ENCODE data around the gene OR14I1.

Gene OR14I1

DNA sequence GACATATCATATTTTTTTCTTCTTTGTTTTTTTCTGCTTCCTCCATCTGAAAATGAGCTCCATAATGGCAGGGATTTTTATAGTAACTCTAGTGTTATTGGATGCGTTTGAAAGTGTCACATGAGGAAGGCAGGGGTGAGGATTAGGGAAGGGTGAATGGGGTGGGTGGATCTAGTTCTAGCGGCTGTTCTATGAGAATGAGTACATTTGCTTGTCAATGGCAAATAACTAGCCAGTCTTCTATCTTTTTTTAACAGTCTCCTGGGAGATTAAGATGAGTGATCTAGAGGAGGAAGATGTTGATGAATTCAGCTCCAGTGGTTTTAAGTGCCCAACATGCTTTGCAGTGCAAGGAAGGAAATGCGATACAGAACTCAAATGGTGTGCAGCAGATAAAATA is 5.8 kb downstream of the OR14I1 start:
- H3K4me3 ChIP-seq (ENCODE audit: low read length), result no peak overlapping the region
- H2BK120ac ChIP-seq (ENCODE audit: low read depth, low read length), result no peak overlapping the region
- no peak overlapping the region for H2AK5ac ChIP-seq (ENCODE audit: low read length)
- no peak overlapping the region for H3K4me2 ChIP-seq (ENCODE audit: low read length)
- no peaks in the 10 kb centered on the region for H3K27me3 ChIP-seq (ENCODE audit: insufficient read depth, low read length, poor library complexity)
- H3K18ac ChIP-seq (ENCODE audit: low read length), result no peak overlapping the region
- no peaks in the 10 kb centered on the region for H3K36me3 ChIP-seq (ENCODE audit: control insufficient read depth, insufficient read depth, low read length)
- no peak overlapping the region for H2BK15ac ChIP-seq (replicated peaks; ENCODE audit: low read depth)
- H4K8ac ChIP-seq (ENCODE audit: low read depth, low read length), result no peak overlapping the region
- no peak overlapping the region for H3K27ac ChIP-seq (ENCODE audit: low read depth, low read length)
- no peak overlapping the region for H3K56ac ChIP-seq (ENCODE audit: low read length)
- H4K5ac ChIP-seq (ENCODE audit: low read length), result no peak overlapping the region
- no peak overlapping the region for H2BK5ac ChIP-seq (ENCODE audit: low read length)
- H3K79me2 ChIP-seq (ENCODE audit: control insufficient read depth, insufficient read depth, low read length), result no peaks in the 10 kb centered on the region
- H3K79me1 ChIP-seq (ENCODE audit: low read length), result no peaks in the 10 kb centered on the region
- no peaks in the 10 kb centered on the region for H3K4me1 ChIP-seq (ENCODE audit: control insufficient read depth, low read depth, low read length)
- WGBS (ENCODE audit: extremely low coverage, insufficient coverage, low lambda C conversion rate), result no CpG with 5 or more reads among the region's 3 CpGs
- H3K23ac ChIP-seq (ENCODE audit: low read length), result no peak overlapping the region
- H3K4ac ChIP-seq (ENCODE audit: low read depth, low read length), result no peak overlapping the region
- no peak for DNase-seq
- no peak overlapping the region for H3K9ac ChIP-seq (ENCODE audit: low read length)

DNA sequence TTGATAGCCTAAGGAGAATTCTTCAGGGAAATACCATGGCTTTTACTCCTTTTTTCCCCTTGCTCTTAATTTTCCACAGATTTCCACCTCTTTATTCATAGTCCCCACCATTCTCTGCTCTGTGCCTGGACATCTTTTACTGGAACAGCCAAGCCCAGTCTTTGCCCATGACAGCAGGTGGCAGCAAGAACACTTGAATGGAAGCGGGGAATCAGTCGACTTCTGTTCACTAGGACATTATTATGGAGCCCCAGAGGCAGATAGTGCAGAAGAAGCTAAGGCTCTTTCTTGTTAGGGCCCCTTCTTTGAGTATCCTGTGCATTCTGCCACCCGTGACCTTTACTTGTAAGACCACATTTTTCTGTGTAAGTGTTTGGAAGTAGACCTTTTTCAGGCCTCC is 6.3 kb downstream of the OR14I1 start:
- Histone ChIP-seq H3K4me1 (ENCODE audit: control insufficient read depth, low read depth, low read length) (no peaks in the 10 kb centered on the region), H2BK5ac (ENCODE audit: low read length) (no peak overlapping the region), H4K5ac (ENCODE audit: low read length) (no peak overlapping the region), H3K4me2 (ENCODE audit: low read length) (no peak overlapping the region), H3K18ac (ENCODE audit: low read length) (no peak overlapping the region), H3K36me3 (ENCODE audit: control insufficient read depth, insufficient read depth, low read length) (no peaks in the 10 kb centered on the region), H3K79me1 (ENCODE audit: low read length) (no peaks in the 10 kb centered on the region), H2BK120ac (ENCODE audit: low read depth, low read length) (no peak overlapping the region), H3K9ac (ENCODE audit: low read length) (no peak overlapping the region), H3K4me3 (ENCODE audit: low read length) (no peak overlapping the region), H3K56ac (ENCODE audit: low read length) (no peak overlapping the region), H3K27me3 (ENCODE audit: insufficient read depth, low read length, poor library complexity) (no peaks in the 10 kb centered on the region), H2AK5ac (ENCODE audit: low read length) (no peak overlapping the region), H2BK15ac (replicated peaks; ENCODE audit: low read depth) (no peak overlapping the region), H3K4ac (ENCODE audit: low read depth, low read length) (no peak overlapping the region), H3K79me2 (ENCODE audit: control insufficient read depth, insufficient read depth, low read length) (no peaks in the 10 kb centered on the region), H3K27ac (ENCODE audit: low read depth, low read length) (no peak overlapping the region), H3K23ac (ENCODE audit: low read length) (no peak overlapping the region), H4K8ac (ENCODE audit: low read depth, low read length) (no peak overlapping the region)
- DNase-seq, result no peak
- WGBS (ENCODE audit: extremely low coverage, insufficient coverage, low lambda C conversion rate), result no CpG with 5 or more reads among the region's 3 CpGs

DNA sequence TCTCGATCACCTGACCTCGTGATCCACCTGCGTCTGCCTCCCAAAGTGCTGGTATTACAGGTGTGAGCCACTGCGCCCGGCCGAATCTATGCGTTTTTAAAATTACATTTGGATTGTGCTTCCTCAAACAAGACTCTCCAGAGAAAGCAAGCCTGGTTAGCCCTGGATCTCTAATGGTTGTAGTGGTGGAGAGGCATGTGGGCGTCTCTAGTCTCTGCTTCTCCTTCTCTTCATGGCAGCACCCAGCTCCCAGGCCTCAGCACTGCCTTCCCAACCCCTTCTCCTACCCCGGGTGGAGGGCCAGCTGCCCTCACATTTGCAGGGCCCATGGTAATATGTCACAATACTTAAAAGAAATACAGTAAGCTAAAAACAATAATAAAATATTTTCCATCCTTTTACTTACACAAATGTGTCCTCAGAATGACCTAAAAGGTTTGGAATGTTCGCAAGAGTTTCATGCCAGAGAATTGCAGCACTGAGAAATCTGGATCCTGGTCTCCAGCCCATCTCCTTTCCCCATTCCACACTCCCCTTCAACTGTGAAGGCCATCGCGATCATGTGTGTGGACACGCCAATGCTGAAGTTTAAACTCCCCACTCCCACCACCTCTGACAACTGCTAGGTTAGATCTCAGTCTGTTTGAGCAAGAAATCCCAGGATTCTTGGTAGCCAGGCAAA is 7.0 kb downstream of the OR14I1 start:
- WGBS (ENCODE audit: extremely low coverage, insufficient coverage, low lambda C conversion rate), result no CpG with 5 or more reads among the region's 13 CpGs
- no peaks in the 10 kb centered on the region for H3K27me3 ChIP-seq (ENCODE audit: insufficient read depth, low read length, poor library complexity)
- no peak overlapping the region for H4K8ac ChIP-seq (ENCODE audit: low read depth, low read length)
- no peak overlapping the region for H2BK5ac ChIP-seq (ENCODE audit: low read length)
- no peak overlapping the region for H4K5ac ChIP-seq (ENCODE audit: low read length)
- H3K27ac ChIP-seq (ENCODE audit: low read depth, low read length), result no peak overlapping the region
- no peak overlapping the region for H2BK120ac ChIP-seq (ENCODE audit: low read depth, low read length)
- H3K23ac ChIP-seq (ENCODE audit: low read length), result no peak overlapping the region
- no peak overlapping the region for H3K4me2 ChIP-seq (ENCODE audit: low read length)
- no peak for DNase-seq
- no peak overlapping the region for H2AK5ac ChIP-seq (ENCODE audit: low read length)
- H3K4me1 ChIP-seq (ENCODE audit: control insufficient read depth, low read depth, low read length), result no peaks in the 10 kb centered on the region
- no peak overlapping the region for H3K4me3 ChIP-seq (ENCODE audit: low read length)
- no peak overlapping the region for H2BK15ac ChIP-seq (replicated peaks; ENCODE audit: low read depth)
- no peaks in the 10 kb centered on the region for H3K79me2 ChIP-seq (ENCODE audit: control insufficient read depth, insufficient read depth, low read length)
- H3K9ac ChIP-seq (ENCODE audit: low read length), result no peak overlapping the region
- no peaks in the 10 kb centered on the region for H3K79me1 ChIP-seq (ENCODE audit: low read length)
- H3K56ac ChIP-seq (ENCODE audit: low read length), result no peak overlapping the region
- no peaks in the 10 kb centered on the region for H3K36me3 ChIP-seq (ENCODE audit: control insufficient read depth, insufficient read depth, low read length)
- H3K4ac ChIP-seq (ENCODE audit: low read depth, low read length), result no peak overlapping the region
- H3K18ac ChIP-seq (ENCODE audit: low read length), result no peak overlapping the region

DNA sequence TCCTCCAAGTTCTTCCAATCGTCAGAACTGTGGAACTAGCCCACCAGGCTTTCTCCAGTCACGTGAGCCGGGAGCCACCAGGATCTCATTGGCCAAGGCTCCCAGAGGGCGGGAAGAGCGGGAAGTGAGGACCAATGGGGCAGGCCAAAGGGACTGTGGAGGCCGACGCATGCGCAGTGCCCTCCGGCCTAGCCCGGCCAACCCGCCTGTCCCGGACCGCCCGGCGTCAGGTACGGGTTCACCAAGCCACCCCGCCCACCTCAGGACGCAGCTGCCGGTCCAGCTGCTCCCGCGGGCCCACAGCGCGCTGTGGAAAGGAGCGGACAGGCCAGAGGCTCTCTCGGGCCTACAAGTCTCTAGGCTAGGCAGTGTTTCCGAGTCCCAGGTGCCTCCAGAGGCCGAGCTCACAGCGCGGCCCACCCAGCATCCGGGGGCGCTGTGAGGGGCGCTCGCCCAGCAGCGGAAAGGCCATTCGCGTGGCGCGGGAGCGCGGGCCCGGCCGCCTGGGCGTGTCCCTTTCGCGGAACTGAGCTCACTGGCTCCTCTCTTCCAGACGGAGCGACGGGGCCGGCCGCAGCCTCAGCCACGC is 10.9 kb downstream of the OR14I1 start:
- Histone ChIP-seq H2BK5ac (ENCODE audit: low read length) (no peak overlapping the region), H3K27ac (ENCODE audit: low read depth, low read length) (no peak overlapping the region), H3K79me2 (ENCODE audit: control insufficient read depth, insufficient read depth, low read length) (no peaks in the 10 kb centered on the region), H3K36me3 (ENCODE audit: control insufficient read depth, insufficient read depth, low read length) (no peaks in the 10 kb centered on the region), H3K18ac (ENCODE audit: low read length) (no peak overlapping the region), H3K79me1 (ENCODE audit: low read length) (no peaks in the 10 kb centered on the region), H2BK120ac (ENCODE audit: low read depth, low read length) (no peak overlapping the region), H3K4me1 (ENCODE audit: control insufficient read depth, low read depth, low read length) (no peaks in the 10 kb centered on the region), H4K5ac (ENCODE audit: low read length) (no peak overlapping the region), H3K27me3 (ENCODE audit: insufficient read depth, low read length, poor library complexity) (no peaks in the 10 kb centered on the region), H3K4me2 (ENCODE audit: low read length) (no peak overlapping the region), H2AK5ac (ENCODE audit: low read length) (no peak overlapping the region), H3K56ac (ENCODE audit: low read length) (no peak overlapping the region), H3K23ac (ENCODE audit: low read length) (no peak overlapping the region), H3K4me3 (ENCODE audit: low read length) (no peak overlapping the region), H3K4ac (ENCODE audit: low read depth, low read length) (no peak overlapping the region), H4K8ac (ENCODE audit: low read depth, low read length) (no peak overlapping the region), H3K9ac (ENCODE audit: low read length) (no peak overlapping the region), H2BK15ac (replicated peaks; ENCODE audit: low read depth) (no peak overlapping the region)
- no CpG with 5 or more reads among the region's 51 CpGs for WGBS (ENCODE audit: extremely low coverage, insufficient coverage, low lambda C conversion rate)
- no peak for DNase-seq

DNA sequence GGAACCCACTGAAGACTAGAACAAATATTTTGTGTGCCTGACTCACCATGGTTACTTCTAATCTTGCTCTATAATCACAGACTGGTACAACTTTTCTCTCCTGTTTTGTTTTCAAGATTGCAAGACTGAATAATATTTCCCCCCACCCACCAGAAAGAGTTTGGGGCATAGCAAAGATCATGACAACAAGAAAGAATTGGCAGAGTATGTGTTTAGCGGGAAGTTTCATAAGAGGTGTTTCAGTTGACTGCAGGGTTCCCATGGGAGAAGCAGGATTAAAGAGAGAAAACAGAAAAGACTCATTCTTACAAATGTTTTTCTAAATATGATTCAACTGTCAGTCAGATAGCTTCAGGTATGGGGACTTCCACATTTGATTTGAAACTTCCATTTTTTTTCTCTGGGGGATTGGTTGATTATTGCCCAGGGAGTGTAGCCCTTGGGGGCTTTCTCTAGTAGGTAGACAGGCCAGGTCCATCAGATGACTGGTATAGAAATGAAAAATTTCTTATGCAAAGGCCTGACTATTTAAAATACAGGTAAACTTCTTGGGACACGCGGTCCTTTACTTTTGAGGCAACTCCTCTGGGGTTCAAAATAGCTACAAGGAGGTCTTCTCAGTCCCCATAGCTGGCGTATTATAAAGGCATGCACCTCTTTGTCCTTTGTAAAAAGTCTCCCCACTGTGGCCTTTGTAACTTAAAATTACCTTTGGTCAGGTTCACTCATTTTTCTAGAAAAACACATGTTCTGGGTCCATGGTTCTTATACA is 13.9 kb downstream of the OR14I1 start:
- no CpG with 5 or more reads among the region's 4 CpGs for WGBS (ENCODE audit: extremely low coverage, insufficient coverage, low lambda C conversion rate)
- no peaks in the 10 kb centered on the region for H3K4me1 ChIP-seq (ENCODE audit: control insufficient read depth, low read depth, low read length)

More for the DNA sequence above, 13.9 kb downstream of the OR14I1 start:
- Histone ChIP-seq H3K18ac (ENCODE audit: low read length) (no peak overlapping the region), H4K5ac (ENCODE audit: low read length) (no peak overlapping the region), H2AK5ac (ENCODE audit: low read length) (no peak overlapping the region), H3K4me3 (ENCODE audit: low read length) (no peak overlapping the region), H3K27me3 (ENCODE audit: insufficient read depth, low read length, poor library complexity) (no peaks in the 10 kb centered on the region), H3K79me2 (ENCODE audit: control insufficient read depth, insufficient read depth, low read length) (no peaks in the 10 kb centered on the region), H2BK120ac (ENCODE audit: low read depth, low read length) (no peak overlapping the region), H4K8ac (ENCODE audit: low read depth, low read length) (no peak overlapping the region), H3K36me3 (ENCODE audit: control insufficient read depth, insufficient read depth, low read length) (no peaks in the 10 kb centered on the region), H2BK5ac (ENCODE audit: low read length) (no peak overlapping the region), H3K23ac (ENCODE audit: low read length) (no peak overlapping the region), H3K4me2 (ENCODE audit: low read length) (no peak overlapping the region), H2BK15ac (replicated peaks; ENCODE audit: low read depth) (no peak overlapping the region), H3K4ac (ENCODE audit: low read depth, low read length) (no peak overlapping the region), H3K9ac (ENCODE audit: low read length) (no peak overlapping the region), H3K79me1 (ENCODE audit: low read length) (no peaks in the 10 kb centered on the region), H3K56ac (ENCODE audit: low read length) (no peak overlapping the region), H3K27ac (ENCODE audit: low read depth, low read length) (no peak overlapping the region)
- no peak for DNase-seq
